ENCODE measurements around the gene PAX2.

PAX2 gene

GRCh38 chr10:100736809-100737354 lies 8.5 kb upstream of the PAX2 start:
- no peak for DNase-seq (ENCODE audit: low read depth in 1 of 2, low spot score in 1 of 2)
- no peak for TF ChIP-seq JUND (IDR thresholded peaks at IDR 0.05; ENCODE audit: low read depth)

DNA sequence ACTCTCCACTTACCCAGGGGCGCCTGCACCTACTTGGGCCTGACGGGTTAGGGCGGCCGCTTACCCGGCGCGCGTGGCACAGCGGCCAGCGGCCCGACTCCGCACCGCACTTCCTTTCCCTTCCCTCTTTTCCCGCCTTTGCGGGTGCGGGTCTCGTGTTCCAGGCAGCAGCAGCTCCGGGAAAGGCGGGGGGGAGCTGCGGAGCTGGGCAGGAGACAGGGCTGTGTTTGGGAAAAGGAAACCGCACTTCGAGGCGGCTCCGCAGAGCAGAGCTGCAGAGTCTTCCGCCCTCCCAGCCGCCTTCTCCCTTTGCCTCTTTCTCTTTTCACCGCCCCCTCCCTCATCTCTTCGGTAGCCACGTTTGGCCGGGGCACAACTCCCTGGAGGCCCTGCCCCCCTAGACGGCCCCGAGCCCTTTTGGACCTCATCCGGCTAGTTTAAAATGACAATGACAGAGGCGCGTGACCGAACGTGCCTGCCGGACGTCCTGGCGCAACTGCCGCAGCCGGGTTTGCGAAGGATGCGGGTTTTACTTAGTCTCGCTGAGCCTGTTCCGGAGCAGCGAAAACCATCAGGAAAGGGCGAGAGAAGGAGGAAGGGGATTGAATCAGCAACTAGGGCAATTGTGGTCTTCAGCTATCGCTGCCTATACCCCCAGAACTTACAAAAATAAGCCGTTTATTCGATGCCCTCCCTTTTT lies 7.9 kb upstream of the PAX2 start:
- no peak for TF ChIP-seq JUND (IDR thresholded peaks at IDR 0.05; ENCODE audit: low read depth)
- DNase-seq (ENCODE audit: low read depth in 1 of 2, low spot score in 1 of 2) = no peak
- in situ Hi-C loops (cut with HindIII; ENCODE audit: low pct_unique_long_range_greater_than_20kb, low sequenced_read_pairs) = no loop called here

More at GRCh38 chr10:100736809-100737354, 8.5 kb upstream of the PAX2 start:
- in situ Hi-C loops (cut with HindIII; ENCODE audit: low pct_unique_long_range_greater_than_20kb, low sequenced_read_pairs) = no loop called here

- no peak for TF ChIP-seq JUND (IDR thresholded peaks at IDR 0.05; ENCODE audit: low read depth)
- no peak for DNase-seq (ENCODE audit: low read depth in 1 of 2, low spot score in 1 of 2)
- in situ Hi-C loops (cut with HindIII; ENCODE audit: low pct_unique_long_range_greater_than_20kb, low sequenced_read_pairs) = no loop called here
Measured at GRCh38 chr10:100738055-100738827, 7.1 kb upstream of the PAX2 start.

DNA sequence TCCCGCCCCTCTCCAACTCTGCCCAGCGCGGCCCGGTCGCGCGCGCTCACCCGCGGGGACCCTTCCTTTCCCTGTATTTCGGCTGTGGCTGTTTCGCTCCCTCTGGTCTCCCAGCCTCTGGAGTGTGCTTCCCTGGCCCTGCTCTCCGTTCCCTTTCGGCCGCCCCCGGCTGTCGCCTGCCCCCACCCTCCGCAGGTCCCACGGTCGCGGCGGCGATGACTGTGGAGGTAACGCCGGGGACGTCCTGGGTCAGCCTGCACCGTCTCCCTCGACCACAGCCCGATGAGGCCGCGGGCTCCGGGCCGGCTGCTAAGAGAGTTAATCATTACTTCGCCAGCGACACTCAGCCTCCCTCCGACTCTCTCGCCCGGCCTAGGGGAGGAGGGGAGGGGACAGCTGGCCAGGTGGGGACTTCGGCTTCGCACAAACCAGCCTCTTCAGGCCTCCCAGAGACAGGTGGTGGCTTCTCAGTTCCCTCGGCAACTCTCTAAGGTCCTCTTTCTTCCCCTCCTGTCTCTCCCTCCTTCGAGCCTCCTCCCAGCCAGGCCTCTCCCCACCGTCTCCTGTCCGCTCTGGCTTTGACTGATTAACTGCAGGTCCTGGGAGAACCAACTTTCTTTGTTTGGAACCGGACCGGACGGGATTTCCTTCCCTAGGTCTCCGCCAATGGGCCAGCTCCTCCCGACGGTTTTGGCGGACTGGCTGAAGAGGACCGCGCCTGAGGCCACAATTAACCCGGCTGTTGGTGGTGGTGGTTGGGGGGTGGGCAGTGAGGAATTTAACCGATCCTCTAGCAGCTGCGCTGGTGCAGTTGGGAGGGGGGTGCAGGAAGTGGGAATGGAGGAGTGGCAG lies 5.6 kb upstream of the PAX2 start:
- no peak for DNase-seq (ENCODE audit: low read depth in 1 of 2, low spot score in 1 of 2)
- in situ Hi-C loops (cut with HindIII; ENCODE audit: low pct_unique_long_range_greater_than_20kb, low sequenced_read_pairs) = no loop called here
- TF ChIP-seq JUND (IDR thresholded peaks at IDR 0.05; ENCODE audit: low read depth) = no peak

GRCh38 chr10:100740476-100741377 lies 4.7 kb upstream of the PAX2 start:
- no peak for DNase-seq (ENCODE audit: low read depth in 1 of 2, low spot score in 1 of 2)
- in situ Hi-C loops (cut with HindIII; ENCODE audit: low pct_unique_long_range_greater_than_20kb, low sequenced_read_pairs) = no loop called here
- no peak for TF ChIP-seq JUND (IDR thresholded peaks at IDR 0.05; ENCODE audit: low read depth)

DNA sequence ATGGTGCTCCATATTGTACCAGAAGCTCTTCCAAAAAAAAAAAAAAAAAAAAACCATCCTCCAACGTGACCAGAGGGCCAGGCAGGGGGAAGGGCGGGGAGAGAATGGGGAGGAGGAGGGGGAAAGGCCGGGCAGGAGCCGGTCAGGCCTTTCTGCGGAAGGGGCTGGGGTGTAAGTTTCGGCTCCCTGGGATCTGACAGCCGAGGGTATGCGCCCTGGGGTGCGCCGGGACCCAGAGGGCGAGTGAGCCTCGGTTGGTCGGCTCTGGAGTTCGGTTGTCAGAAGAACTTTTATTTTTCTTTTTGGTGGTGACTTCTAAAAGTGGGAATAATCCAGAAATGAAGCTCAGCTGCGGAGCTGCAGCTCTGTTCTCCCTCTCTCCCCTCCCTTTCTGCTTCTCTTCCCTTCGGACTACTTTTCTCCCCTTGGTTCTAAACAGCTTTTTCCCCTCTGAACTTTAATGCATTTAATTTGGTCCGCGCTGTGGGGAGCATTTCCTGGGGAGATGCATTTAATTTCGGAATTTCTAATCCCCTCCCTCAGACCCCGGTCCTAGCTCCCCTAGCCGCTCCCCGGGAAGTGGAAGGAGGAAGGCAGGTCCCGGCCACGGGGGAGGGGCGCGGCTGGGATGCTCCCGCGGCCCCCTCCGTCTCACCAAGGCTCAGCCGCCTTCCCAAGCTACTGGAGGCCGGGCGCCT lies 3.9 kb upstream of the PAX2 start:
- in situ Hi-C loops (cut with HindIII; ENCODE audit: low pct_unique_long_range_greater_than_20kb, low sequenced_read_pairs) = no loop called here
- no peak for DNase-seq (ENCODE audit: low read depth in 1 of 2, low spot score in 1 of 2)
- TF ChIP-seq JUND (IDR thresholded peaks at IDR 0.05; ENCODE audit: low read depth) = no peak

DNA sequence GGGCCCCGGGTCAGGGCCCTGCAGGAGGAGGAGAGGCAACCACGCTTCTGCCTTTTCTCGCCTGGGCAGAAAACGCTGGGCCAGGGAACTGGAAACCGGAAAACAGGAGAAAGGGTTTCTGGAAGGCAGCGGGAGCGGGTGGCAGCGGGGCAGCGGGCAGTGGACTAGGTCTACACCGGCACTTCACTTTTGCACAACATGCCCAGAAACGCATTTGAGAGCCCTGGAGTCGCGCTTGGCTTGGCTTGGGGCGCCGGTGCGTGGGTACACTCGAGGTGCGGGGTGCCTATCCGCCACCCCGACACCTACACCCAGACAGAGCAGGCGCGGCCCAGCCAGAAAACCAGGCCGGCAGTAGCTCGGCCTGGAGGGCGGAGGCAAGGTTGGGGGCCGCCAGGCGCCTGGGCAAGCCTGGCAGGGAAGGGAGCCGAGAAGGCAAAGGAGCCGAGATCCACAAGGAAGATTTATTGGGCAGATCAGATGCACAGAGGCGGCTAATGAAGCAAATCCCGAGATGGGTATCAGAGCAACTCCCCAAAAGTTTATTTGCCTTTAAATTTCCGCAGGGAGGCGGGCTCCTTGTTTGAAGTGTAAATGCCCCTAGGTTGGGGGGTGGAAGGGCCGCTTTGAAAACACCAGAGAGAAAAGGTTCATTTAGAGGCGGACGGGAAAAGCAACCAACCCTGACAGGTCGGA lies 3.2 kb upstream of the PAX2 start:
- in situ Hi-C loops (cut with HindIII; ENCODE audit: low pct_unique_long_range_greater_than_20kb, low sequenced_read_pairs) = no loop called here
- no peak for DNase-seq (ENCODE audit: low read depth in 1 of 2, low spot score in 1 of 2)
- no peak for TF ChIP-seq JUND (IDR thresholded peaks at IDR 0.05; ENCODE audit: low read depth)

- DNase-seq (ENCODE audit: low read depth in 1 of 2, low spot score in 1 of 2) = no peak
- in situ Hi-C loops (cut with HindIII; ENCODE audit: low pct_unique_long_range_greater_than_20kb, low sequenced_read_pairs) = no loop called here
- no peak for TF ChIP-seq JUND (IDR thresholded peaks at IDR 0.05; ENCODE audit: low read depth)
Measured at GRCh38 chr10:100742936-100743335, 2.4 kb upstream of the PAX2 start.

GRCh38 chr10:100743626-100744135 lies 1.7 kb upstream of the PAX2 start:
- TF ChIP-seq JUND (IDR thresholded peaks at IDR 0.05; ENCODE audit: low read depth) = no peak
- peak; percentile 90 to 98 for DNase-seq (ENCODE audit: low read depth in 1 of 2, low spot score in 1 of 2)
- in situ Hi-C loops (cut with HindIII; ENCODE audit: low pct_unique_long_range_greater_than_20kb, low sequenced_read_pairs) = no loop called here

- in situ Hi-C loops (cut with HindIII; ENCODE audit: low pct_unique_long_range_greater_than_20kb, low sequenced_read_pairs) = no loop called here
- DNase-seq (ENCODE audit: low read depth in 1 of 2, low spot score in 1 of 2) = no peak
- TF ChIP-seq JUND (IDR thresholded peaks at IDR 0.05; ENCODE audit: low read depth) = no peak
Measured at GRCh38 chr10:100744136-100744986, 1.0 kb upstream of the PAX2 start.
